ENCODE measurements around the gene BACH2.
"Not testable (repeated sequence)": the region's sequence is repeated elsewhere in the genome, so short reads cannot be mapped to it uniquely, and the experiment has no call there.

The BACH2 gene

GRCh38 chr6:90068703-90069523, 227.7 kb downstream of the BACH2 start:
- H3K9me3 ChIP-seq, result no peaks in the 10 kb centered on the region
- H3K36me3 ChIP-seq (replicated peaks), result no peaks in the 10 kb centered on the region
- no peak overlapping the region for H3K4me3 ChIP-seq
- peaks cover 3% of the 10 kb centered on the region; the same call in 1 of the 2 replicates for H3K27me3 ChIP-seq (ENCODE audit: low read depth)
- no peak for DNase-seq (ENCODE audit: low spot score in 2 of 2)
- in situ Hi-C loops (cut with MboI; ENCODE audit: low sequenced_read_pairs), result no loop called here
- H3K4me1 ChIP-seq, result no peaks in the 10 kb centered on the region

DNA sequence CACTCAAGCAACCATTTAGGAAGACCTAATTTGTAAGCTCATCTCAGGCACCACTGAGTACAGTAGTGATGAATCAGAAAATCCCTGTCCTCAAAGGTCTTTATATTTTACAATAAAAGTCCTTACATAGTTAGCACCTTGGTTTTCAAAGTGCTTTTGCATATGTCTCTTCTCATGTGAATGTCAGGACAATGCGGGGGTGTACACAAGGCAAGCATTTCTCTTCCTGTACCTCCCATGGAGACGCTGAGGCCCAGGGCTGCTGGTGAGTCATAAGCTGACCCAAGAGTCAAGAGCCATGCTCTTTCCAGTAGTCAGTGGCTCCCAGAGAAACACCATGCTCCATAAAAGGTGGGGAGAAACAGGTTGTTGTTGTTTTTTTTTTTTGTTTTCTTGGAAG, 228.4 kb downstream of the BACH2 start:
- Histone ChIP-seq H3K36me3 (replicated peaks) (no peaks in the 10 kb centered on the region), H3K27me3 (ENCODE audit: low read depth) (no peaks in the 10 kb centered on the region; the same call in 1 of the 2 replicates), H3K4me3 (no peak overlapping the region), H3K4me1 (no peaks in the 10 kb centered on the region), H3K9me3 (no peaks in the 10 kb centered on the region)
- DNase-seq (ENCODE audit: low spot score in 2 of 2), result no peak
- in situ Hi-C loops (cut with MboI; ENCODE audit: low sequenced_read_pairs), result no loop called here

- no peaks in the 10 kb centered on the region for H3K36me3 ChIP-seq (replicated peaks)
- no peaks in the 10 kb centered on the region; the same call in 1 of the 2 replicates for H3K27me3 ChIP-seq (ENCODE audit: low read depth)
- H3K9me3 ChIP-seq, result no peaks in the 10 kb centered on the region
- in situ Hi-C loops (cut with MboI; ENCODE audit: low sequenced_read_pairs), result no loop called here
- H3K4me3 ChIP-seq, result no peak overlapping the region
- no peak for DNase-seq (ENCODE audit: low spot score in 2 of 2)
- no peaks in the 10 kb centered on the region for H3K4me1 ChIP-seq
Observed at GRCh38 chr6:90066697-90067096, 229.9 kb downstream of the BACH2 start.

DNA sequence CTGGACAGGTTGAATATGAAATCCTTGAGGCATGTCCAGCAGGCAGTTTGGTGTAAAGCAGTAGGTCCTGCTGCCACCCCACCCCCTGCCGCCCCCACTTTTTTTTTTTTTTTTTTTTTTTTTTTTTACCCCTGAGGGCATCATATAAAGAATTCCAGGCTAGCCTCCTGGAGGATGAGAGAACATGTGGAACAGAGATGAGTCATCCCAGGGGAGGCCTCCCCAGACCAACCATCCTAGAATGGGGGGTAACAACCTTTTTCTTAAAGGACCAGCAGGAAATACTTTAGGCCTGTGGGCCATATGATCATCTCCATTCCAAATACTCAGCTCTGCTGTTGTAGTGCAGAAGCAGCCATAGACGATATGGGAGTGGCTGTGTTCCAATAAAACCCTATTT, 231.5 kb downstream of the BACH2 start:
- H3K27me3 ChIP-seq (ENCODE audit: low read depth), result no peaks in the 10 kb centered on the region; the same call in 1 of the 2 replicates

GRCh38 chr6:90062667-90063066, 234.0 kb downstream of the BACH2 start:
- Histone ChIP-seq H3K36me3 (replicated peaks) (no peaks in the 10 kb centered on the region), H3K9me3 (no peaks in the 10 kb centered on the region), H3K27me3 (ENCODE audit: low read depth) (no peaks in the 10 kb centered on the region), H3K4me3 (no peak overlapping the region), H3K4me1 (no peaks in the 10 kb centered on the region)
- no peak for DNase-seq (ENCODE audit: low spot score in 2 of 2)
- in situ Hi-C loops (cut with MboI; ENCODE audit: low sequenced_read_pairs), result no loop called here

More for the DNA sequence above, 231.5 kb downstream of the BACH2 start:
- in situ Hi-C loops (cut with MboI; ENCODE audit: low sequenced_read_pairs), result no loop called here
- Histone ChIP-seq H3K4me1 (no peaks in the 10 kb centered on the region), H3K4me3 (no peak overlapping the region), H3K36me3 (replicated peaks) (no peaks in the 10 kb centered on the region), H3K9me3 (no peaks in the 10 kb centered on the region)
- DNase-seq (ENCODE audit: low spot score in 2 of 2), result no peak

- H3K27me3 ChIP-seq (ENCODE audit: low read depth), result no peaks in the 10 kb centered on the region
- H3K4me1 ChIP-seq, result no peaks in the 10 kb centered on the region
- H3K36me3 ChIP-seq (replicated peaks), result no peaks in the 10 kb centered on the region
- no peaks in the 10 kb centered on the region for H3K9me3 ChIP-seq
- in situ Hi-C loops (cut with MboI; ENCODE audit: low sequenced_read_pairs), result no loop called here
- no peak for DNase-seq (ENCODE audit: low spot score in 2 of 2)
- no peak overlapping the region for H3K4me3 ChIP-seq
Observed at GRCh38 chr6:90062051-90062450, 234.6 kb downstream of the BACH2 start.

DNA sequence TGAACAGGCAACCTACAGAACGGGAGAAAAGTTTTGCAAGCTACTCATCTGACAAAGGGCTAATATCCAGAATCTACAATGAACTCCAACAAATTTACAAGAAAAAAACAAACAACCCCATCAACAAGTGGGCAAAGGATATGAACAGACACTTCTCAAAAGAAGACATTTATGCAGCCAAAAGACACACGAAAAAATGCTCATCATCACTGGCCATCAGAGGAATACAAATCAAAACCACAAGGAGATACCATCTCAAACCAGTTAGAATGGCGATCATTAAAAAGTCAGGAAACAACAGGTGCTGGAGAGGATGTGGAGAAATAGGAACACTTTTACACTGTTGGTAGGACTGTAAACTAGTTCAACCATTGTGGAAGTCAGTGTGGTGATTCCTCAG, 237.5 kb downstream of the BACH2 start:
- H3K9me3 ChIP-seq; DNase-seq (ENCODE audit: low spot score in 2 of 2); in situ Hi-C loops (cut with MboI; ENCODE audit: low sequenced_read_pairs); H3K4me1 ChIP-seq; H3K27me3 ChIP-seq (ENCODE audit: low read depth); H3K36me3 ChIP-seq (replicated peaks); H3K4me3 ChIP-seq: not testable (repeated sequence)

- DNase-seq (ENCODE audit: low spot score in 2 of 2); in situ Hi-C loops (cut with MboI; ENCODE audit: low sequenced_read_pairs); H3K36me3 ChIP-seq (replicated peaks); H3K4me3 ChIP-seq; H3K9me3 ChIP-seq; H3K4me1 ChIP-seq; H3K27me3 ChIP-seq (ENCODE audit: low read depth): not testable (repeated sequence)
Observed at GRCh38 chr6:90055924-90056323, 240.7 kb downstream of the BACH2 start.

DNA sequence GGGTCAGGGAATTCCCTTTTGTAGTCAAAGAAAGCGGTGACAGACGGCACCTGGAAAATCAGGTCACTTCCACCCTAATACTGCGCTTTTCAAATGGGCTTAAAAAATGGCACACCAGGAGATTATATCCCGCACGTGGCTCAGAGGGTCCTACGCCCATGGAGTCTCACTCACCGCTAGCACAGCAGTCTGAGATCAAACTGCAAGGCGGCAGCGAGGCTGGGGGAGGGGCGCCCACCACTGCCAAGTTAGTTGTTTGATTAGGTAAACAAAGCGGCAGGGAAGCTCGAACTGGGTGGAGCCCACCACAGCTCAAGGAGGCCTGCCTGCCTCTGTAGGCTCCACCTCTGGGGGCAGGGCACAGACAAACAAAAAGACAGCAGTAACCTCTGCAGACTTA, 242.4 kb downstream of the BACH2 start:
- H3K4me1 ChIP-seq; H3K4me3 ChIP-seq; H3K9me3 ChIP-seq; DNase-seq (ENCODE audit: low spot score in 2 of 2); H3K27me3 ChIP-seq (ENCODE audit: low read depth); in situ Hi-C loops (cut with MboI; ENCODE audit: low sequenced_read_pairs); H3K36me3 ChIP-seq (replicated peaks): not testable (repeated sequence)

DNA sequence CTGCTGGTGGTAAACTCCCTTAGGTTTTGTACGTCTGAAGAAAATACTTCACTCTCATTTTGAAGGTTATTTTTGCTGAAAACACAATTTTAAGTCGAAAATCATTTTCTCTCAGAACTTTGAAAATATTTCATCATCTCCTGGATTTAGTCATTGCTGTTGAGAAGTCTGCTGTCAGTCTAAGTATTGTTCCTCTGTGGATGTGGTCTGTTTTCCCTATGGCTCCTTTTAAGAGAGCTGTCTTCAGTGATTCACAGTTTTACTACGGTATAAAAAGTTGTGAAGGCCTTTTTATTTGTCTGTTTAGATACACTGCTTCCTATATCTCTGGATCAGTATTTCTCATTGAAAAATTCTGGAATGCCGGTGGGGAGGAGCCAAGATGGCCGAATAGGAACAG, 243.0 kb downstream of the BACH2 start:
- no peaks in the 10 kb centered on the region; the same call in 1 of the 2 replicates for H3K4me1 ChIP-seq
- no peaks in the 10 kb centered on the region for H3K36me3 ChIP-seq (replicated peaks)
- no peak overlapping the region for H3K4me3 ChIP-seq
- DNase-seq (ENCODE audit: low spot score in 2 of 2), result no peak
- in situ Hi-C loops (cut with MboI; ENCODE audit: low sequenced_read_pairs), result no loop called here
- H3K27me3 ChIP-seq (ENCODE audit: low read depth), result 0 out of 2 replicates have a peak, but pooled peaks cover 3% of the 10 kb centered on the region
- H3K9me3 ChIP-seq, result 0 out of 2 replicates have a peak, but pooled peaks cover 3% of the 10 kb centered on the region

- H3K27me3 ChIP-seq (ENCODE audit: low read depth), result 0 out of 2 replicates have a peak, but pooled peaks cover 8% of the 10 kb centered on the region
- in situ Hi-C loops (cut with MboI; ENCODE audit: low sequenced_read_pairs), result no loop called here
- no peaks in the 10 kb centered on the region; the same call in 1 of the 2 replicates for H3K4me1 ChIP-seq
- 0 out of 2 replicates have a peak, but pooled peaks cover 3% of the 10 kb centered on the region for H3K9me3 ChIP-seq
- no peak overlapping the region for H3K4me3 ChIP-seq
- DNase-seq (ENCODE audit: low spot score in 2 of 2), result no peak
- no peaks in the 10 kb centered on the region for H3K36me3 ChIP-seq (replicated peaks)
Observed at GRCh38 chr6:90049295-90049694, 247.3 kb downstream of the BACH2 start.

DNA sequence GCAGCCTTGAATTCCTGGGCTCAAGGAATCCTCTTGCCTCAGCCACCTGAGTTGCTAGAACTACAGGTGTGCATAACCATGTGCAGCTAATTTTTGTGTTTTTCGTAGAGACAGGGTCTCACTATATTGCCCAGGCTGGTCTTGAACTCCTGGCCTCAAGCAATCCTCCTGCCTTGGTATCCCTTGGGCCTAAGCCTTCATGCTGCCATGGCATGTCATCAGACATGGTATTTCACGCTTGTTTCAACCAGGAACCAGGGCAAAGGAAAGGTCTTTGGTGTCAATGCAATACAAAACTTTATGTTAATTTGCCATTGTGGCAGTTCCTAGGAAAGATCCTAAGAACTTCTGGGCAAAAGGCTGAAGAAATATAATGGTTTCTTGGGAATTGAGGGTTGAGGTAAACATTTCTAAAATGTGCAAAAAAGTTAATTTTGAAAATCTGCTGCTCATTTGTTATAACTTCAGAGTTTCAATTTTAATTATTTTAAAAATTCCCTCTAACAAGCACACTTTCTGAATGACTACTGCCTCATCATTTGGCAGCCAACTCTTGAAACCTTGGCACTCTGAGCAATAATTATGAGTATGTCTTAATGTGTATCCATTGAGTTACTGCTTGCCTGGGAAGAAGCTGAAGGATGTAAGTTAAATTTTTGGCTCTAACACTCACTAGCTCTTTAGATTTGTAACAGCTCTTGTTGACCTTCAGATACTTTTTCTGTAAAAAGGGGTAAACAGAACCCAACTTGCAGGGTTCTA, 248.3 kb downstream of the BACH2 start:
- Histone ChIP-seq H3K36me3 (replicated peaks) (no peaks in the 10 kb centered on the region), H3K27me3 (ENCODE audit: low read depth) (0 out of 2 replicates have a peak, but pooled peaks cover 8% of the 10 kb centered on the region), H3K9me3 (0 out of 2 replicates have a peak, but pooled peaks cover 2% of the 10 kb centered on the region), H3K4me1 (no peaks in the 10 kb centered on the region; the same call in 1 of the 2 replicates), H3K4me3 (no peak overlapping the region)
- in situ Hi-C loops (cut with MboI; ENCODE audit: low sequenced_read_pairs), result no loop called here
- no peak for DNase-seq (ENCODE audit: low spot score in 2 of 2)

- in situ Hi-C loops (cut with MboI; ENCODE audit: low sequenced_read_pairs), result no loop called here
- Histone ChIP-seq H3K9me3 (no peaks in the 10 kb centered on the region), H3K27me3 (ENCODE audit: low read depth) (0 out of 2 replicates have a peak, but pooled peaks cover 8% of the 10 kb centered on the region), H3K36me3 (replicated peaks) (no peaks in the 10 kb centered on the region), H3K4me3 (no peak overlapping the region), H3K4me1 (no peaks in the 10 kb centered on the region; the same call in 1 of the 2 replicates)
- DNase-seq (ENCODE audit: low spot score in 2 of 2), result no peak
Observed at GRCh38 chr6:90045535-90045934, 251.1 kb downstream of the BACH2 start.

All from HAP-1 (cell line).